Dendritic cell treated with granulocyte-macrophage colony-stimulating factor and Interleukin-4, amounts not matched to agents 40 ng/mL and 50 ng/mL, for 4 days (primary cell): Measurements from ENCODE around the gene DOCK3.
"Not testable (repeated sequence)": the region's sequence is repeated elsewhere in the genome, so short reads cannot be mapped to it uniquely, and the experiment has no call there.

Source experiments
- H3K27ac Mint-ChIP-seq: one replicate; pipeline ENCODE4 v1.8.0; 2022; ENCODE audit warnings: mild to moderate bottlenecking, mixed read lengths
- H3K27me3 Mint-ChIP-seq: one replicate; pipeline ENCODE4 v1.8.0; 2022; ENCODE audit warnings: mild to moderate bottlenecking, mixed read lengths
- H3K36me3 Mint-ChIP-seq: one replicate; pipeline ENCODE4 v1.8.0; 2022; ENCODE audit warnings: low read depth, mixed read lengths
- H3K4me1 Mint-ChIP-seq: one replicate; pipeline ENCODE4 v1.8.0; 2022; ENCODE audit warnings: low read depth, mixed read lengths
- H3K4me3 Mint-ChIP-seq: one replicate; pipeline ENCODE4 v1.8.0; 2022; ENCODE audit warnings: mild to moderate bottlenecking, moderate library complexity, mixed read lengths
- H3K9me3 Mint-ChIP-seq: one replicate; pipeline ENCODE4 v1.8.0; 2022; ENCODE audit warnings: mixed read lengths
- intact Hi-C: fragments of 100-400 bp; cut with micrococcal nuclease; formaldehyde crosslinking; loops from one replicate; pipeline ENCODE4 v1.15.0; 2022

The DOCK3 gene

DNA sequence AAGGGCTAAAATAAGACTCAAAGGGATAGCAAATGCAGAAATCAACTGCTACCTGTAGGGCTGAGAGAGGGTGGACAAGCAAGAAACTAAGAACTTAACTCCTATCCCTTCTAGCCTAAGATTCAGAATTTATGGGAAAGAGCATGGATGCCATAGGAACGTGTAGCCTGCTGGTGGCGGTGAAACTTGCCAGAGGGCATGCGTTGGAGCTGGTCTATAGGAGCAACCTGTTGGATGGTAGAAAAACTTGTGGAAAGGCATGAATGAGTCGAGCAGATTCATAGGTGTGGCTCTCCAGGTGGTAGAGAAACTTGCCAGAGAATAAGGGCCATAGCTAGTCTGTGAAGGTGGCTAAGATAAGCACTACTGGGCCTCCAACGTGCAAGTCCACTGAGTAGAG lies 137.2 kb downstream of the DOCK3 start:
- no peaks in the 10 kb centered on the region for H3K27me3 Mint-ChIP-seq
- H3K4me3 Mint-ChIP-seq: no peak overlapping the region
- H3K27ac Mint-ChIP-seq: no peak overlapping the region
- peaks cover 4% of the 10 kb centered on the region for H3K9me3 Mint-ChIP-seq
- H3K4me1 Mint-ChIP-seq: no peaks in the 10 kb centered on the region
- no peaks in the 10 kb centered on the region for H3K36me3 Mint-ChIP-seq
- intact Hi-C loops: no loop called here

DNA sequence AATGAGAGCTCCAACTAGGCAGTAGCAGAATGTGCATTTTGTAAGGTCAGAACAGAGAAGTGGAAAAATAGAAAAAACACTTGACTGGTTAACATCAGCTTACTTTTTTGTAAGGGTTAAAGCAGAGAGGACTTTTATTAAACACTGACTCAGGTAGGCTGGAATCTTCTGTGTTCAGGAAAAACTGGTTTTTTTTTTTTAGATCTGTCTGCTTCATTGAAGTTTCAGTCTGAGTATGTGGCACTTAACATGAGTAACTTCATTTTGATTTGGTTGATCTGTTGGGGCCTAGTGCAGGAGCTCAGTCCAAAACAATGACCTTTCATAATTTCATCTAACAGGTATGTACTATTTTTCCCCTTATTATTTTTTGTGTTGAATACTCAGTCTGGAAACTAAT lies 141.1 kb downstream of the DOCK3 start:
- intact Hi-C loops: no loop called here
- Mint-ChIP-seq H3K4me3 (no peak overlapping the region), H3K27me3 (peaks cover 2% of the 10 kb centered on the region), H3K36me3 (no peaks in the 10 kb centered on the region), H3K4me1 (no peaks in the 10 kb centered on the region), H3K9me3 (no peaks in the 10 kb centered on the region), H3K27ac (no peak overlapping the region)

DNA sequence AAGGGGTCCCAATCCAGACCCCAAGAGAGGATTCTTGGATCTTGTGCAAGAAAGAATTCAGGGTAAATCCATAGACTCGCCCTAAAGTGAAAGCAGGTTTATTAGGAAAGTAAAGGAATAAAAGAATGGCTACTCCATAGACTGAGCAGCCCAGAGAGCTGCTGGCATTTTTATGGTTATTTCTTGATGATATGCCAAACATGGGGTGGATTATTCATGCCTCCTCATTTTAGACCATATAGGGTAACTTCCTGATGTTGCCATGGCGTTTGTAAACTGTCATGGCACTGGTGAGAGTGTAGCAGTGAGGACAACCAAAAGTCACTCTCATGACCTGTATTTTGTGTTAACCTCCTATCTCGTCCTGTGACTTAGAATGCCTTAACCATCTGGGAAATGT lies 142.2 kb downstream of the DOCK3 start:
- intact Hi-C loops: no loop called here
- Mint-ChIP-seq H3K9me3 (no peaks in the 10 kb centered on the region), H3K4me3 (no peak overlapping the region), H3K27me3 (peaks cover 2% of the 10 kb centered on the region), H3K36me3 (no peaks in the 10 kb centered on the region), H3K27ac (no peak overlapping the region), H3K4me1 (no peaks in the 10 kb centered on the region)

DNA sequence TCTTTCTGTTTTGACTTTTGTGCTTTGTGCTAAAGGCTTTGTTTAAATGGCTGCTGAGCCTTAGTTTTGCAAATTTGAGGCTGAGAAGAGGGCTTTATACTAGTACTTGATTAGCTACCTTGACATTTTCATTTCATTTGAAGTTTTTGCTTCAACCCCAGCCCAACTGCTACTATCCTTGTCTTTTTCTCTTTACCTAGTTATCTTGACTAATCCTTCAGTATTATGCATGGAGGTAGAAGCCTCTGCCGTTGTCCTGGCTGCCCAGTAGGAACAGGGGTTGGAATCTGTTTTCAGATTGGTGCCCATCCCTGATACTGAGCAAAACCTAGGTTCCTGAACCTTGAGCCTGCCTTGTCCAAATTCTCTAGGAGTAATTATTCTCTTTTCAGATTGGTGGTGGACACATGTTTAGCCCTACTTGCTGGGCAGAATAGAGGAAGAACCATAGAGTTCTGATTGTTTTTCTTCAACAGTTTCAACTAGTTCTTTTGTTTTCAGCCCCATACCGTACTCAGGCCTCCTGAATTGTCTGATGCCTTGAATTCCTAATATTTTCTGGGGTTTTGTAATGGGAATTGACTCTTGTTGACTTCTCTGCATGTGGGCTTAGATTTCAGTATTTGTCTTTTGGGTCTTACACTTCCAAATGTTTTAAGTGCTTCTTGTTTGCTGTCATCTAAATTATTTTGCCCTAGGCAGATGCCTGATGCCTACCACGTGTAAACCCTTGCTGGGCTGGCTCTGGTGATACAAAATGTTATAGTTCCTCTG lies 143.2 kb downstream of the DOCK3 start:
- intact Hi-C loops: no loop called here
- H3K27me3 Mint-ChIP-seq: peaks cover 2% of the 10 kb centered on the region
- no peaks in the 10 kb centered on the region for H3K9me3 Mint-ChIP-seq
- no peak overlapping the region for H3K27ac Mint-ChIP-seq
- no peaks in the 10 kb centered on the region for H3K4me1 Mint-ChIP-seq
- no peak overlapping the region for H3K4me3 Mint-ChIP-seq
- H3K36me3 Mint-ChIP-seq: no peaks in the 10 kb centered on the region

DNA sequence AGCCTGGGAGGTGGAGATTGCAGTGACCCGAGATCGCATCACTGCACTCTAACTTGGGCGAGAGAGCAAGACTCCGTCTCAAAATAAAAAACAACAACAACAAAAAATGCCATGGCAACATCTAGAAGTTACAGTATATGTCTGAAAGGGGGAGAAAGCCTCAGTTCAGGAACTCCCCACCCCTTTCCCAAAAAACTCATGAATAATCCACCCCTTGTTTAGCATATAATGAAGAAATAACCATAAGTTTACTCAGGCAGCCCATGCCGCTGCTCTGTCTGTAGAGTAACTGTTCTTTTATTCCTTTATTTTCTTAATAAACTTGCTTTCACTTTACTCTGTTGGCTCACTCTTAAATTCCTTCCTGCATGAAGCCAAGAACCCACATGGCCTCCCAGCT lies 145.2 kb downstream of the DOCK3 start:
- intact Hi-C loops: no loop called here
- Mint-ChIP-seq H3K9me3 (no peaks in the 10 kb centered on the region), H3K4me3 (no peak overlapping the region)

DNA sequence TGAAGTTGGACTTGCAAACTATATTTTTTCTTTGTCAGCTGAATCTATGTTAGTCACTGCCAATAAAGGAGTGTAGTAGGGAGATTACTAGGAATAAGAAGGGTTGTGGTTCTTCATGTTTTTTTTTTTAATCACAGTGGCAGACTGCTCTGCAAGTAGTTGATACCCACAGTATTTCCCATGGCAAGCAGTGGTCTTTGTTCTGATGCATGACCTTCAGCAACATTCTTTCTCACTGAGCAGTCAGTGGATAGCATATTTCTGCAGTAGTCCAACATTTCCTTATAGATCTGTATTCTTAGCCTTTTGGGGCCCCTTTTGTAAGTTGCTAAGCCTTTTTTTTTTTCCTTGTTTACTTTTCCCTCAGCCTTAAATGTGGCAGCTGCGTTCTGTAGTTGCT lies 151.1 kb downstream of the DOCK3 start:
- H3K27me3 Mint-ChIP-seq: no peaks in the 10 kb centered on the region
- no peak overlapping the region for H3K4me3 Mint-ChIP-seq
- H3K36me3 Mint-ChIP-seq: no peaks in the 10 kb centered on the region

More for the DNA sequence above, 145.2 kb downstream of the DOCK3 start:
- no peak overlapping the region for H3K27ac Mint-ChIP-seq
- peaks cover 2% of the 10 kb centered on the region for H3K27me3 Mint-ChIP-seq
- no peaks in the 10 kb centered on the region for H3K4me1 Mint-ChIP-seq
- no peaks in the 10 kb centered on the region for H3K36me3 Mint-ChIP-seq

DNA sequence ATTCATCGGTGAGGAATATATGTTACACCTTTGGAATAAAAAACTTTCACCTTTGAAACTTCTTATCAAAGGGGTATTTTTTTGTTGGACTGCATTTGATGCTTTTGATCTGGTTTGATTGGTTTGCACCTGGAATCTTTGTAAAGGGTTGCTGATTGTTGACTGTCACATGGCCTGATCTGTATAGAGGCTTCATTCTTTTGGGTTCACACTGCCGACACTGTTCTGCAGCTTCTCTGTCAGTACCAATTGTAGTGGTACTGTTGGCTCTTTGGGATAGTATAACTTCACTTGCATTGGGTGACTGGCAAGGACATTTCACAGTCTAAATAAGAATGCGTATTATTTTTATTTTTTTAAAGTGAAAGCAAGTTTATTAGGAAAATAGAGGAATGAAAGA lies 155.7 kb downstream of the DOCK3 start:
- Mint-ChIP-seq H3K27me3 (no peaks in the 10 kb centered on the region), H3K27ac (no peak overlapping the region), H3K9me3 (peaks cover 8% of the 10 kb centered on the region), H3K4me3 (no peak overlapping the region), H3K36me3 (no peaks in the 10 kb centered on the region), H3K4me1 (no peaks in the 10 kb centered on the region)
- intact Hi-C loops: no loop called here

More for the DNA sequence above, 151.1 kb downstream of the DOCK3 start:
- H3K9me3 Mint-ChIP-seq: no peaks in the 10 kb centered on the region
- H3K27ac Mint-ChIP-seq: no peak overlapping the region
- intact Hi-C loops: no loop called here
- no peaks in the 10 kb centered on the region for H3K4me1 Mint-ChIP-seq

DNA sequence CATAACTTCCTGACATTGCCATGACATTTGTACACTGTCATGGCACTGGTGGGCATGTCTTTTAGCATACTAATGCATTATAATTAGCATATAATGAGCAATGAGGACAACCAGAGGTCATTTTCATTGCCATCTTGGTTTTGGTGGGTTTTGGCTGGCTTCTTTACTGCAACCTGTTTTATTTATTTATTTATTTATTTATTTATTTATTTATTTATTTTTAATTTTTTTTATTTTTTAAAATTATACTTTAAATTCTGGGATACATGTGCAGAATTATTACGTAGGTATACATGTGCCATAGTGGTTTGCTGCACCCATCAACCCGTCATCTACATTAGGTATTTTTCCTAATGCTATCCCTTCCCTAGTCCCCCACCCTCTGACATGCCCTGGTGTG lies 156.3 kb downstream of the DOCK3 start:
- intact Hi-C loops, H3K9me3 Mint-ChIP-seq, H3K4me1 Mint-ChIP-seq, H3K27ac Mint-ChIP-seq, H3K36me3 Mint-ChIP-seq, H3K4me3 Mint-ChIP-seq, H3K27me3 Mint-ChIP-seq: not testable (repeated sequence)

DNA sequence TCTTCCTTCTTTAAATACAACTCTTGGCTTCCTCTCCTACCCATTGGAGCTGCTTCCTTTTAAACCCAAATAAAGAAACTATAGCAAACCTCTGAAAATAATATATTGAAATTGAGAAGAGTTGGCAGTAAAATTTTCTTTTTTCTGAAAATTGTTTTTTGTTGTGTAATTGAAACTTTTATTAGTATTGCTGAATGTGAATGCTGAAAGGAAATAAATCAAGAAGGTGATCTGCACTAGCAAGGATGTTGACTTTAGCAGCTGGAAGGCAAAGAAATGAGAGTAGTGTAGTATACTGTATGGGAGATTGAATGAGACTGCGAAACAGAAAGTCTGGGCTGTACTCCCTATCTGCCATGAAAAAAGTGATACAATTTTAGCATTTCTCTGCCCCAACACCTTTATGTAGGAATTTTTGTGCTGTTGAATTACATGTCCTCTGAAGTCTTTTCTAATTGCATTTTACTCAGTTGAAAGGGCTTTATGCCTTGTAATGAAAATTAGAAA lies 166.3 kb downstream of the DOCK3 start:
- intact Hi-C loops: no loop called here
- no peak overlapping the region for H3K27ac Mint-ChIP-seq
- H3K4me1 Mint-ChIP-seq: no peaks in the 10 kb centered on the region
- no peaks in the 10 kb centered on the region for H3K27me3 Mint-ChIP-seq
- no peaks in the 10 kb centered on the region for H3K36me3 Mint-ChIP-seq
- no peak overlapping the region for H3K4me3 Mint-ChIP-seq
- peaks cover 16% of the 10 kb centered on the region for H3K9me3 Mint-ChIP-seq

DNA sequence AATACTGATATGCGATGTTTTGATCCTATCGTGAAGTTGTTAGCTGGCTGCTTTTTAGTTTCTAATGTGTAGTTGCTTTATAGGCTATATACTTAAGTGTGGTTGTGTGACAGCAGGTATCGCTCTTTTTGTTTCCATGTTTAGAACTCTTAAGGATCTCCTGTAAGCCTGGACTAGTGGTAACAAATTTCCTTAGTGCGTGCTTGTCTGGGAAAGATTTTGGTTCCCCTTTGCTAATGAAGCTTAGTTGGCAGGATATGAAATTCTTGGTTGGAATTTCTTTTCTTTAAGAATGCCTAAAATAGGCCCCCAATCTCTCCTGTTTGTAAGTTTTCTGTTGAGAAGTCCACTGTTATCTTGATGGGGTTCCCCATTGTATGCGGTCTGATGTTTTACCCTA lies 173.6 kb downstream of the DOCK3 start:
- no peaks in the 10 kb centered on the region for H3K4me1 Mint-ChIP-seq
- H3K27me3 Mint-ChIP-seq: no peaks in the 10 kb centered on the region
- no peaks in the 10 kb centered on the region for H3K36me3 Mint-ChIP-seq
- peaks cover 48% of the 10 kb centered on the region for H3K9me3 Mint-ChIP-seq
- no peak overlapping the region for H3K27ac Mint-ChIP-seq
- H3K4me3 Mint-ChIP-seq: no peak overlapping the region
- intact Hi-C loops: no loop called here

DNA sequence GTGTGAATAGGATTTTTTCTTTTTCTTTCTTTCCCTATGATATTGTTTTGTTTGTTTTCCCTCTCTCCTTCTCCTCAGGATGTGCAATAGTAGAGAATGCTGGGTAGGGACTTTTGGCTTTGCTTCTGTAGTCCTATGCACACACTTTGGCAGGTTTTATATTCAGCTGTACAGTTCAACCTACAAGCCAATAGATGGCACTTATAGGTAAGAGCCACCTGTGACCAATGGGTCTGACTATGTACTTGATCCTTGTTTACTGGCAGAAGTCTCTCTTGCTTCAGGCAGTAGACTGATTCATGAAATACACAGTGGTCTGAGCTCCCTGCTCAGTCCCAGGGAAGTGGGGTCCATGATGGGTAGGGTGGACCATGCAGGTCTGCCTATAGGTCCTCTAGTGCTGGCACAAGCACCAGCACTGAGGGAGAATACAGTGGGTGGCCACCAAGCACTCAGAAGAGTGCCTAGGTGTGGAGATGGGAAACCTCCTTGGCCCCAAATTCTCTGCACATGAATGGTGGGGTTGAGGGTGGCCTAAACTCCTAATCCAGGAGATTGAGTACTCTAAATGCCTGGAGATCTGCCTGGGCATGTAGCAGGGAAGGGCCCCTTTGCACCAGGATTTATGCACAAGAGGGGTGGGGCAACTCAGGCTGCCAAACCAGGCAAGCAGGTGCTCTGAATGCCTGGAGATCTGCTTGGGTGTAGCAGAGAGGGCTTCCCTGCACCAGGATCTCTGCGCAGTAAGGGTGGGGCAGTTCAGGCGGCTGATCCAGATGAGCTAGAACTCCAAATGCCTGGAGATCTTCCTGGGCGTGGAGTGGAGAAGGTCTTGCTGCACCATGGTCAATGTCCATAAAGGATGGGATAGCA lies 176.1 kb downstream of the DOCK3 start:
- H3K27me3 Mint-ChIP-seq: no peaks in the 10 kb centered on the region
- intact Hi-C loops: no loop called here

DNA sequence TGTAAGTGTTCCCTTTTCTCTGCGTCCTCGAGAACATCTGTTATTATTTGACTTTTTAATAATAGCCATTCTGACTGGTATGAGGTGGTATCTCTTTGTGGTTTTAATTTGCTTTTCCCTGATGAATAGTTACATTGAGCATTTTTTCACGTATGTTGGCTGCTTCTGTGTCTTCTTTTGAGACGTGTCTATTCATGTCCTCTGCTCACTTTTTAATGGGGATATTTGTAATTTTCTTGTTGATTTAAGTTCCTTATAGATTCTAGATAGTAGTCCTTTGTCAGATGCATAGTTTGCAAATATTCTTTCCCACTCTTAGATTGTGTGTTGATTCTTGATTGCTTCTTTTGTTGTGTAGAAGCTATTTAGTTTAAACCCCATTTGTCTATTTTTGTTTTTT lies 179.2 kb downstream of the DOCK3 start:
- no peak overlapping the region for H3K4me3 Mint-ChIP-seq
- no peaks in the 10 kb centered on the region for H3K36me3 Mint-ChIP-seq
- H3K9me3 Mint-ChIP-seq: peaks cover 15% of the 10 kb centered on the region
- intact Hi-C loops: no loop called here
- no peaks in the 10 kb centered on the region for H3K27me3 Mint-ChIP-seq
- no peaks in the 10 kb centered on the region for H3K4me1 Mint-ChIP-seq
- no peak overlapping the region for H3K27ac Mint-ChIP-seq

More for the DNA sequence above, 176.1 kb downstream of the DOCK3 start:
- Mint-ChIP-seq H3K9me3 (peaks cover 45% of the 10 kb centered on the region), H3K36me3 (no peaks in the 10 kb centered on the region), H3K27ac (no peak overlapping the region), H3K4me1 (no peaks in the 10 kb centered on the region), H3K4me3 (no peak overlapping the region)

DNA sequence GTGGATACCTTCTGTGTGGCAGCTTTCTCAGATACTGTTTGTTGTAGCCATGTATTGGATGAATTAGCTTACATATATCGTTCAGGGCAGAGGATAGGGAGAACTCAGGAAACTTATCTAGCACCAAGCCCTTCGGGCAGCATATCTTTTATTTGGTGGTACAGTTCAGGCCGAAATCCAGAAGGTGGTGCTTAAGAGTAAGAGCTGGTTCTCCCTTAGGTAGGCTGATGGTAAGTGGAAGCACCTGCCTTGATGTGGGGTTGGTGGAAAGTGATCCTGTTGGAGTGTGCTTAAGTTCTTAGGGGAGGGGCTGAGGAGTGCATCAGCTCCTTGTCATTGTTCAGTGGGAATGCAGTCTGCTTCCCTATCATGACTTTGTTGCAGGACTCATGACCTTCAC lies 187.5 kb downstream of the DOCK3 start:
- no peaks in the 10 kb centered on the region for H3K9me3 Mint-ChIP-seq
- H3K4me1 Mint-ChIP-seq: no peaks in the 10 kb centered on the region
- H3K4me3 Mint-ChIP-seq: no peak overlapping the region
- peaks cover 2% of the 10 kb centered on the region for H3K27me3 Mint-ChIP-seq
- intact Hi-C loops: no loop called here
- H3K27ac Mint-ChIP-seq: no peak overlapping the region
- no peaks in the 10 kb centered on the region for H3K36me3 Mint-ChIP-seq

DNA sequence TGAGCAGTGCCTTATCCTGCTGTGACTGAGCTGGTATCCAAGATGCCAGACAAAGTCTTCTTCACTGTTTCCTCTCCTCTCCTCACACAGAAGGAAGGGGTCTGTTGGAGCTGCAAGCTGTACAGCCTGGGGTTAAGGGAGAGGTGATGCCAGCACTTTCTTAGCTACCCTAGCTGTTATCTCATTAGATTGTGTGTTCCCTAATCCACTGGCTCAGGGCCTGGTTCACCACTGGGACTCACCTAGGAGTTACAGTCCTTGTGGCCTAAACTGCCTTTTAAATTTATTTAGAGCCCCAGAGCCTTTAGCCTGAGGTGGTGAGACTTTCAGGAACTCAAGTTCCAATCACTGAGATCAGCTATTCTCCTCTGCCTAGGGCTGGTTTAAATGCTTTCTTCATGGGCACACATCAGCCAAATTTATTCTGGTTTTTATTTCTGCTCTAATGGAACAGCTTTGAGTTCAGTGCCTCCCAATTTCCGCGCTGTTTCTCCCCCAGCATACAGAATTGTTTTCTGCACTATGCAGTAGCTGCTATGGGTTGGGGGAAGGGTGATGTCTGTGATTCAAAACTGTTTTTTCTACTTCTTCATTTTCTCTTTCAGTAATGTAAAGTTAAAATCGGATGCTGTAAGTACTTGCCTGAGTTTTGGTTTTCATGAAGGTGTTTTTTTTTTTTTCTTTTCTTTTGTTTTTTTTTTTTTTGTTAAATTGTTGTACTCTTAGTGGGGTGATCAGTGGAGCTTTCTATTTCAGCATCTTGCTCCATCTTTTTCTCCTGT lies 198.8 kb downstream of the DOCK3 start:
- Mint-ChIP-seq H3K27me3 (no peaks in the 10 kb centered on the region), H3K9me3 (no peaks in the 10 kb centered on the region), H3K27ac (no peak overlapping the region), H3K4me3 (no peak overlapping the region), H3K36me3 (no peaks in the 10 kb centered on the region), H3K4me1 (peaks cover 5% of the 10 kb centered on the region)
- intact Hi-C loops: no loop called here
